LoVo (cell line): ENCODE results near the gene AKNAD1.
A peak's percentile ranks its signal among the peaks of the same experiment; 100 is the strongest.

Experiments
- DNase-seq: peaks from one replicate; pipeline ENCODE4 v3.0.0-alpha.2; 2016; ENCODE audit warnings: low spot score

Gene AKNAD1

DNA sequence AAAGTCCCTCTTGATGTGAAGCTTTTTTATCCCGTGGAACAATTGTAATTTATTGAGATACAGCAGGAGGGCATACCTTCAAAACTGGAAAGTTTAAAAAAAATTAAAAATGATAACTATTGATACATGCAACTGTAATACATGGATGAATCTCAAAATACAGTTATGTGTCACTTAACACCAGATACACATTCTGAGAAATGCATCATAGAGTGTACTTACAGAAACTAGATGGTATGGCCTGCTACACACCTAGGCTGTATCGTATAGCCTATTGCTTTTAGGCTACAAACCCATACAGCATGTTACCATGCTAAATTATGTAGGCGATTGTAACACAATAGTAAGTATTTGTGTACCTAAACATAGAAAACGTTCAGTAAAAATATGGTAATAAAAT is 7.1 kb upstream of the AKNAD1 start:
- no peak for DNase-seq

- no peak for DNase-seq
Observed at GRCh38 chr1:108862698-108863477, 6.0 kb upstream of the AKNAD1 start.

DNA sequence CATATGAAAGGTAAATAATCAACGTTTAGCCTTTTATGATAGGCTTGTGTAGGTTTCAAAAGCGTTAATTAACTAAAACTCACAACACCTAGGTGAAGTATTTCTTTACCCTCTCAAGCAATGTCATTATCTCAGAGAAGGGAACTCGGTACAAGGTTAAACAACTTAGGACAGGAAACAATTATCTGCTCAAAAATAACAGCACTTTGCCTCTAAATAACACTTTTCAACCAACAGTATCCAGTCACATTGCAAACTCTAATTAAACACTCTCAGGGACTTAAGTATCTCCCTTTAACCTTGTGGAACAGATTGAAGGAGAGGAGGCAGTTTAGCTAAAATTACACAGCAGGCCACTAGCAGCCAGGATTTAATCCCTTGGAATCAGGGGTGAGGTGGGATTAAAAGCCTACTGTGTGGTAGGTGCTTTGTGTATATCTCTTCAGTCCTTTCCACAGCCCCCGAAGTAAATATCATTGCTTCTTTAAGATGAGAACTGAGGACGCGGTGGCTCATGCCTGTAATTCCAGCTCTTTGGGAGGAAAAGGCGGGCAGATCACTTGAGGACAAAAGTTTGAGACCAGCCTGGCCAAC is 5.2 kb upstream of the AKNAD1 start:
- DNase-seq = no peak

DNA sequence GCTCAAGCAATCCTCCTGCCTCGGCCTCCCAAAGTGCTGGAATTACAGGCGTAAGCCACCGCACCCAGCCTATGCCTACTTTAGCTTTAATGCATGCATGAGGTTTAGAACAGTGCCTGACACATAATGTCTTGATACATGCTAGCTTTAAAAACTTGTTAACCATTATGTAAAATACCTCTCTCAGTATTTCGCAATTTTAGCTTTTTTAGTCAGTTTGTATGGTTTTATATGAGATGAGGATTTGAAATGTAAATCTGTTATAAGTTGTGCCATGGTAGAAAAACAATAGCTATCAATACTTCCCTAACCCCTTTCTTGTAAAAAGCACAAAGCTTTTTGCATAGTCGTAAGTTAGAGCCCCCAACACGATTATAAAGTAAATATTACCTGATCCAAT is 4.7 kb upstream of the AKNAD1 start:
- no peak for DNase-seq

GRCh38 chr1:108860190-108860907 is 3.5 kb upstream of the AKNAD1 start:
- no peak for DNase-seq

DNA sequence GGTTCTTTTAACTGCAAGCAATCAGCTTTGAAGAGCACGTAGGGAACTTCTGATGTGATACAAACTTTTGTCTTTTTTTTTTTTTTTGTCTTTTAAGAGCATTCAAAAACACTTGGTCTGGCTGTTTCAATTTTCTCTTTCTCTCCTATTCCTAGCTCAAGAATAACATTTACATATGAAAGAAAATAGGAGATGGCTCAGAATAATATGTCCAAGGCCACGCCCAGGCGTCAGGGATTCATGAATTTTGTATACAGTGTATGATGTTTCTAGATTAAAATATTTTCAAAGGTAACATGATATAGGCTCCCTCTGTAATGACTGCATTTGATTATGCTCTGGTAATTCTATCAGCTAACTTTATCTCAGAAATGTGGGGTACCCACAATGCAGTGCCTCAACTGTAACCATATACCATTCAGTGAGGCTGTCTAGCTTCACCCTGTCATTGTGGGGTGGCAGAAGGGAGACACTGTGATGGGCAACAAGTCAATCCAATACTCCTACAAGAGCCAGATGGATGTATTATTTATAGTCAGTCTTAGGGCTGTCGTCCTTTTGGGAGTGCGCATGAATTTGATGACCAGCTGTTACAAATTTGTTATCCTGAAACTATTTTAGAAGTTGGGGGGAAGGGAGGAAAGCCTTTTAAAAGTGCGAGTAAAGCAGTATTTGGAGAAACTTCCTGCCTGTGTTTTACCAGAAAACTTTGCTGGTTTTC is 1.5 kb upstream of the AKNAD1 start:
- DNase-seq = no peak

DNA sequence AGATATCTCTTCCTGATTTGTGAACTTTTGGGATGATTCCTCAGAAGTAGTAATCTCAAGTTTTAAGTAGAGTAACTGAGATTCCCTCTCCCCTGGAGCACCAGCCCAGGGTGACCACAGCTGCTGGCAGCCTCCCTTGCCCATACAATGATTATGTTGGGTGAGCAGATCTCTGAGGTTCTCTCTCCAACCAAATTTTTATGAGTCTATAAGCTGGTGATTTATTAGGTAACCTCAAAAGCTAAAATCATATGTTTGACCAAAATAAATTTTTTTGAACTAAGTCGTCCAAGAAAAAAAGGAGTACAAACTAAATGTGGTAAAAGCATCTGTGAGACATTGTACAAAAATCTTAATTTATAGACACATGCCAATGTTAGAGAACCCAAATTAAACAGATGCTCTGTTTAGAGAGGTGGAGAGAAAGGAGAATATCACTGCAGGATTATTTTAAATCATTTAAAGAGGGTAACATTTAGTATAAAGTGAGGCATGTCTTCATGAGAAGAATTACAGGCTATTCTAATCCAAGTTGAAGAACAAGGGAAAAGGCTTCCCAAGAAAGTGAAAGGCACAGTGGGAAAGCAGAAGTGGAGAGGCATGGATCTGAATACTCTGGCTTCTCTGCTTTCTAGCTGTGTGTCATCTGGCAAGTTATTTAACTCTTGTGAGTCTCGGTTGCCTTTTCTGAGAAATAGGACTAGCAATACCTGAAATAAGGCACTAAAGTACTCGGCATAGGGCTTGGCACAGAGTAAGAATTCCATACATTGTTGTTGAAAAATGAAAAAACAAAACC is 2.5 kb downstream of the AKNAD1 start:
- DNase-seq = no peak

DNA sequence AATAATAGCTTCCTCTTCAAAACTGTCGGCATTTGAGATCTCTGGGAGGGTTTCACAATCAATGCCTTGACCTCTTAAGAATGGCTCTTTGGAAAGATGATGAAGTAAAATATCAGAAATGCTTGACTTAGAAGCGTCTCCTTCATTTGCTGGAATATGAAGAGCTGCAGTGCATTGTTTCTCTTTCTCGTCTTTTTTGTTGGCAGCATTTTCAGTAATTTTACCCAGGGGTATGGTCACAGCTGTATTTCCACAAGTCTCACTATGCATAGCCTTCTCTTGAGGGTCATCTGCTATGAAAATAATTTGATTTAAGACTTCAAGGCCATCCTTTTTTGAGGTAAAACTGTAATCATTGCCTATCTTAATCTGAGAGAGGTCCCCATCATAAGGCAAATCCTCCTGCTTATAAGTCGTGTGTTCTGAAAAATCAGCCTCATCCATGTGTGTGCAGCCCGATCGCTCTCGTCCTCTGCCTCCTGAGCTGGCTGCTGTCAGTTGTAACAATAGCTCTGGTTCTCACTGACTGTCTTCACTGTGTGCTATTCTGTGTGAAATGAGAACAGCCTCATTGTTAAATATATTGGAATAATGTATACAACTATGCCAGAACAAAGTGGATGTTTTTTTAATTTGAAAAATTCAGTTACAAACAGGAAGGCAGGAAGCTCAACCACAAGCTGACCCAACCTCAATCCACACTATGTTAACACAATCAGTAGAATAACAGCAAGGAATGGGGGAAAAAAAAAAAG is 4.5 kb downstream of the AKNAD1 start:
- no peak for DNase-seq

DNA sequence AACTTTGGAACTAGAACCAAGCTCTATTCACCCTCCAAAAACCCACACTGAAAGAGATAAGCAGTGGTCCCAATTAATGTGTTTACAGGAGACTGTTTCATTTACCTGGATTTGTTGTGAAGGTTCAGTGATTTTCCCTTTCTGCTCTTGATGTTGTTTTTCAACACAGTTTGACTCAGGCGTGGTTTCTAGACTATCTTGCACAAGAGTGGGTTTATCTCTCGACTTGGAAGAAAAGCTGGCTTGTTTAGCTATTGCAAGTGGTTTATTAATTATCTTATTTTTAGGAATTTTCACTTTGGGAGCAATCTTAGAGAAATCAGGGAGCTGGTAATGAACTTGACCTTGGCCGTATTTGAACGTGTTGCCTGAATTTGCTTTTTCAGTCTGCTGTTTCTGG is 5.3 kb downstream of the AKNAD1 start:
- DNase-seq = no peak

- no peak for DNase-seq
Observed at GRCh38 chr1:108850929-108851328, 6.0 kb downstream of the AKNAD1 start.

- DNase-seq = no peak
Observed at GRCh38 chr1:108848806-108849205, 8.1 kb downstream of the AKNAD1 start.

GRCh38 chr1:108847494-108847893 is 9.4 kb downstream of the AKNAD1 start:
- no peak for DNase-seq

DNA sequence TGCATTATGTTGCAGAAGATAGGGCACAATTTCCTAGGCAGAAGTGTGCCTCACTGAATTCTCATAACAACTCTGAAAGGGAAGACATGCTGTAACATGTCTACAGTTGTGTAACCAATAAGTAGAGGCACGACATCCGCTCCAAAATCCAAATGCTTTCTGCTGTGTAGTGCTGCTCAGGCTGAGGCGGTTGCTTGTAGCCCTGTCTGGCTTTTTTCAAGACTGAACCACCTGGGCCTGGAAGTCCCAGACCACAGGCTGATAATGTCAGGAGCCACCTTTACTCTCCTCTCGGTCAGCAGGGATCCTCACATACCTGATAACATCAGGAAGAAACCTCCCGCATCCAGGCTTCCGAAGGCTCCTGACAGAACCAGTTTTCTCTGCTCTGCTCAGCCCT is 10.9 kb downstream of the AKNAD1 start:
- DNase-seq = no peak

DNA sequence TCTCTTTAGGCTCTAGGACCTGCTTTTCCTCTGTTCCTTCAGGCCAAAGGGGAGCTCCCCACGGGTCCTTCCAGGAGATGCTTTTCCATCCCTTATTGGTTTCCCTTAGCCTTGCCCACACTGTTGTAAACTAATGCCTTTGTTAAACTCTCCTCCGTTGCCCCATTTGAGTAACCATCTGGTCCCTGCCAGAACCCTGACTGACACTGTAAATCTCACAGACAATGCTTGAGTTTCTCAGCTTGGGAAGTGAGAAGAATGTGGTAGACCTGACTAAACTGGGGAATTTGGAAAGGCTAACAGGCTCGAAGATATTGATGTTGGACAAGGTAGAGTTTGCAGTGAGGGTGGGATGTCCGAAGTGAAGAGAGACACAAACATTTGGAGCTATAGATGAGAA is 11.4 kb downstream of the AKNAD1 start:
- no peak for DNase-seq

- DNase-seq = no peak
Observed at GRCh38 chr1:108843390-108844137, 13.3 kb downstream of the AKNAD1 start.

DNA sequence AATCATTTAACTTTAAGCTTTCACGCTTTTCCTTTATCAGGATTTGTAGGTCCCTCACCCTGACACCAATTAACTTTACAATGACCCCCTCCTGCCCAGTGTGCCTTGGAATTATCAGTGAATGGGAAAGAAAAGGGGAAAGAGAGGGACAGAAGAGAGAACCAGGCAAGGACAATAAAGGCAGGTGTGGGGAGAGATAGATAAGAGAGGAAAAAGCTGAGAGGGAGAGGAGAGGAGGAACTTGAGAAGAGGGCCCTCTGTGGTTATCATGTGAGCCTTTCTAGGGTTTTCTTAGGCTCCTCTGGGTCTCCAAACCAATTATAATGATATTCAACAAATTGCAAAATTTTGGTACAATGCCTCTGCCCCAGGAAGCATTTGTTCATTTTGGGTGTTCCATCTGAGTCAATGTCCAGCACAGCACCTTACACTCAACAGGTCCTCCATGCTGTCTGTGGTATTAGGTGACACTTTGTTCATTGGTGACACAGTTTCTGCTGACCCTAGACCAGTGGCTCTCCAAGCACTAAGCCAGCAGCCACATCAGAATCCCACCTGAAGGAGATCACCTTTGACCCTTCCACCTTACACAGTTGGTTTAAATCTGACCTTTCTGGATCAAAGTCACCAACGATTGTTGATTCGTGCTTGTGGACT is 14.2 kb downstream of the AKNAD1 start:
- DNase-seq = no peak

- DNase-seq = no peak
Observed at GRCh38 chr1:108841703-108842102, 15.2 kb downstream of the AKNAD1 start.

DNA sequence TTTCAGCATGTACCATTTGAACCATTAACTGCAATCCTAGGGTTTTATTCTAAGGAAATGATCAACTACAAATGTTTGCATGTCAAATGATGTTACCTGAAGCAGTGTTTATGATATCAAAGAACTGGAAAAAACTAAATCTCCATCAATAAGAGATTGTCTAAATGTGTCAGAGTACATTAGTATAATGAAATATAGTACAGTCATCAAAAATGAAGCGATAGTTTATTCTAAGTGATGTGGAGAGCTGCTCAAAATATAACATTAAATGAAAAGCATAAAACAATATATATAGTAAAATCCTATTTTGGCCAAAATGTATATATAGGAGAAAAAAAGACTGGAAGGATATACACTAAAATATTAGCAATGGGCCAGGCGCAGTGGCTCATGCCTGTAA is 24.0 kb downstream of the AKNAD1 start:
- DNase-seq = no peak

DNA sequence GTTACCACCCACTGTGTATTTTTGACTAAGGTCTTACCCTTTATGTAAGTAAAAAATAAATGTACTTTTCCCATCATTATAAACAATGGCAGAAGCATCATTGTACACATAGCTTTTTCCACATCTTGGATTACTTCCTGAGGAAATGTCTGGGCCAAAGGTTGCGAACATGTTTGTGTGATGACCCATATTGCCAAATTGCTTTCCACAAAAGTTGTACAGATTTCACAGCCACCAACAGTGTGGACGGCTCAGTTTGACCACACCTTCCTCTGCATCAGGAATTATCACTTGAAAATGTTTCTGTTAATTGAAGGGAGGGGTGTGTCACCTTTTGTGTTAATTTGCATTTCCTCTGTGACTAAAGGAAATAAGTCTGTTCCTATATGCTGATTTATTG is 25.7 kb downstream of the AKNAD1 start:
- peak; percentile 18 for DNase-seq
